Activated CD8-positive, alpha-beta memory T cell treated with anti-CD3 and anti-CD28 coated beads for 36 hours (primary cell): Measurements from ENCODE around the gene FIBP. TPM values are rescaled to one million over a fixed set of nuclear protein-coding genes. Genes with fewer than 3 reads are reported as not detected.

Source experiments
- CTCF ChIA-PET: fragments of 350-600 bp; sonication (Branson Sonifier 250); formaldehyde crosslinking; loops from one replicate; lab custom pipeline; 2021; ENCODE audit warnings: antibody characterized with exemption; lab: Charles Lee
- POLR2A ChIA-PET: fragments of 350-600 bp; sonication (Branson Sonifier 250); formaldehyde crosslinking; loops from one replicate; lab custom pipeline; 2021; ENCODE audit warnings: antibody characterized with exemption; lab: Charles Lee
- total RNA-seq, 2 experiments: library from RNA; stranded (reverse); gene quantifications; one replicate each; pipeline ENCODE4 v1.2.3, GENCODE V29; 2021

Gene FIBP
- total RNA-seq, 2 experiments from 2014 or later: 119 to 132 TPM

GRCh38 chr11:65868907-65869306 lies 19.4 kb downstream of the FIBP start:
- POLR2A ChIA-PET: interaction anchor here (0.8 to 4.0 kb wide), 3 partner anchors 9 to 16 kb away, joined by 3 to 25 read pairs (median 18); partner anchors contain the start of gene MUS81

GRCh38 chr11:65868076-65868667 lies 20.1 kb downstream of the FIBP start:
- ChIA-PET POLR2A (interaction anchor here (2.9 to 4.0 kb wide), 2 partner anchors 8 to 17 kb away, joined by 18 to 25 read pairs; partner anchors contain the start of gene MUS81), CTCF (interaction anchor here (1.6 to 5.2 kb wide), 2 partner anchors 17 to 22 kb away, joined by 6 to 39 read pairs; partner anchors contain the start of gene CCDC85B)

More at GRCh38 chr11:65868907-65869306, 19.4 kb downstream of the FIBP start:
- CTCF ChIA-PET: interaction anchor here (0.6 to 5.2 kb wide), 4 partner anchors 8 to 21 kb away, joined by 3 to 44 read pairs (median 22); partner anchors contain the start of genes CCDC85B, FIBP and MUS81

GRCh38 chr11:65867284-65868071 lies 20.8 kb downstream of the FIBP start:
- CTCF ChIA-PET: interaction anchor here (1.4 to 5.2 kb wide), 4 partner anchors 17 to 88 kb away, joined by 4 to 39 read pairs (median 6); partner anchors contain the start of genes CCDC85B and FIBP
- POLR2A ChIA-PET: interaction anchor here (0.6 to 2.9 kb wide), 3 partner anchors 7 to 301 kb away, joined by 5 to 18 read pairs (median 7); partner anchors contain the start of gene MUS81

DNA sequence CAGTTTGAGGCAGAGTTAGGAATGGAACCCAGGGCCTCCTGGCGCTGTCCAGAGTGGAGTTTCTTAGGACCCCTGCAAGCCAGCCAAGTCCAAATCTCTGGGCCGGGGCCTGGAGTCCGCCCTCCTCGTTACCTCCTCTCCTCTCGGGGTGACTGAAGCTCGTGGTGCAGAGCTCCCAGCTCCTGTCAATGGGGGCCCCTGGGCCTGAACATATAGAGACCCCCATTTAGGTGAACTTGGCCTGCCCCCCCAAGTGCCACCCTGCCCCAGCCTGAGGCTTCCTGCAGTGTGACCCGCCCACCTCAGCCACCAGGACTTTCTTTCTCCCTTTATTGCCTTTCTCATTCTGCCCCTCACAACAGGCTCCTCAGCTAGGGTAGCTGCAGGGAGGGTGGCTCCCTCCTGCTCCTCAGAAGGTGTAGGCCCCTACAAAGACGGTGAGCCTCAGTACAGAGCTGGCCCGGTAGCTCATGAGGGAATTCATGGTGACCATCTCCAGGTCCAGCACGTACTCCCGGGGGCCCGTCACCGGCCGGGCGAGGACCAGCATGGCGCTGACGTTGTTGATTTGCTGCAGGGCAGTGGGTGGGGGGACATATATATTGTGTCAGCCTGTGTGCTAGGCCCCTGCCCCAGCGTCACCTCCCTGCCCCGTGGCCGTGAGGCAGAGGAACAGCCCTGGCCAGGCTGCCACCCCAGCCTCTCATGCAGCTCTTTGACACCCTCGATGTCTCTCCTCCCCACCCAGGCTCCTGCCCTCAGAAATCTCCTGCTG lies 21.6 kb downstream of the FIBP start:
- ChIA-PET POLR2A (interaction anchor here (0.7 to 2.2 kb wide), 2 partner anchors 18 to 24 kb away, joined by 4 to 7 read pairs; partner anchors contain the start of gene CCDC85B), CTCF (interaction anchor here (1.4 to 3.2 kb wide), 3 partner anchors 18 to 87 kb away, joined by 4 to 11 read pairs (median 5); partner anchors contain the start of gene FIBP)

DNA sequence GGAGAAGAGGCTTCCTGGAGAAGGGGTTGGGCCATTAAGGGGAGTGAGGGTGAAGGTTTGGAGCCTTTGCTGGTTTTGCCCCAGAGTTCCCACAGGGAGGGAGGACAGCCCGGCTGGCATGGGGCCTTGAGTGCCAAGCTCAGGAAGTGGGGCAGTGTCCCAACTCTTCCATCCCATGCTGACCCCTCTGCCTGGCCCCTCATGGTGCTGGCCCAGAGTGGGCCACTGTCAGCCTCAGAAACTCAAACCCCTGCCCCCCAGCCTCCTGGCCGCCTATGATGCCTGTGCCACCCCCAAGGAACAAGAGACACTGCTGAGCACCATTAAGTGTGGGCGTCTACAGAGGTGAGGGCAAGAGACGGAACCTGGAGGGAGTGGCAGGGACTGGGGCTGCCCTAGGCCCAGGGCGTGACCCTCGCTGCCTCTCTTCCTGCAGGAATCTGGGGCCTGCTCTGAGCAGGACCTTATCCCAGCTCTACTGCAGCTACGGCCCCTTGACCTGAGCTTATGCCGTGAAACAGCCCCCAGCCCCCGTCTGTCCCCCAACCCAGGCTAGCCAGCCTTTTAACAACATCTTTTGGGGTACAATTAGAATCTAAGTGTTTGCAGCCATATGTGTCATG lies 22.6 kb downstream of the FIBP start:
- POLR2A ChIA-PET: interaction anchor here (0.7 to 2.2 kb wide), 2 partner anchors 19 to 25 kb away, joined by 4 to 7 read pairs; partner anchors contain the start of gene CCDC85B
- CTCF ChIA-PET: interaction anchor here (1.4 to 3.2 kb wide), 3 partner anchors 19 to 86 kb away, joined by 4 to 11 read pairs (median 5); partner anchors contain the start of gene FIBP

DNA sequence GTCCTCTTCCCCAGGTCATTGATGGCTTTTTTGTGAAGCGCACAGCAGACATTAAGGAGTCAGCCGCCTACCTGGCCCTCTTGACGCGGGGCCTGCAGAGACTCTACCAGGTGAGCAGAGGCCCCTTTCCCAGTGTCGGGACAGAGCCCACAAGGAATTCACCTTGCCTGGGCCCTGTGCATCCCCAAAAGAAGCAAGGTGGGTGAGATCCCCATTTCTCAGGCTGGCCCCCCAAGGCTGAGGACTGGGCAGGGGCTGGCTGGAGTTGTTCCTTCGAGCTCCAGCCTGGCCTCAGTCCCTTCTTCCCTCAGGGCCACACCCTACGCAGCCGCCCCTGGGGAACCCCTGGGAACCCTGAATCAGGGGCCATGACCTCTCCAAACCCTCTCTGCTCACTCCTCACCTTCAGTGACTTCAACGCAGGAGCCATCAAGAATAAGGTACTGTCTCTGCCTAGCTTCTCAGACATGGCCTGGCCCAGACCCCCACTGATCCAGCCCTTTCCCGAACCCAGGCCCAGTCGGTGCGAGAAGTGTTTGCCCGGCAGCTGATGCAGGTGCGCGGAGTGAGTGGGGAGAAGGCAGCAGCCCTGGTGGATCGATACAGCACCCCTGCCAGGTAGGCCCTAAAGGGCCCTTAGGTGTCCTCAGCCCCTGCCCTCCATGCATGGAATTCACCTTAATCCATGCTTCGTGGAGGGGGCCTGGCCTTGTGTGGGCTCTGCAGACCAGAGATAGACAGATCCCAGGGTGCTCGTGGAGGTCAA lies 23.4 kb downstream of the FIBP start:
- POLR2A ChIA-PET: interaction anchor here (2.2 kb wide), 1 partner anchor 20 kb away, joined by 7 read pairs; no protein-coding TSS in a partner anchor
- CTCF ChIA-PET: interaction anchor here (0.7 to 3.2 kb wide), 2 partner anchors 20 to 23 kb away, joined by 3 to 11 read pairs; partner anchors contain the start of gene FIBP

DNA sequence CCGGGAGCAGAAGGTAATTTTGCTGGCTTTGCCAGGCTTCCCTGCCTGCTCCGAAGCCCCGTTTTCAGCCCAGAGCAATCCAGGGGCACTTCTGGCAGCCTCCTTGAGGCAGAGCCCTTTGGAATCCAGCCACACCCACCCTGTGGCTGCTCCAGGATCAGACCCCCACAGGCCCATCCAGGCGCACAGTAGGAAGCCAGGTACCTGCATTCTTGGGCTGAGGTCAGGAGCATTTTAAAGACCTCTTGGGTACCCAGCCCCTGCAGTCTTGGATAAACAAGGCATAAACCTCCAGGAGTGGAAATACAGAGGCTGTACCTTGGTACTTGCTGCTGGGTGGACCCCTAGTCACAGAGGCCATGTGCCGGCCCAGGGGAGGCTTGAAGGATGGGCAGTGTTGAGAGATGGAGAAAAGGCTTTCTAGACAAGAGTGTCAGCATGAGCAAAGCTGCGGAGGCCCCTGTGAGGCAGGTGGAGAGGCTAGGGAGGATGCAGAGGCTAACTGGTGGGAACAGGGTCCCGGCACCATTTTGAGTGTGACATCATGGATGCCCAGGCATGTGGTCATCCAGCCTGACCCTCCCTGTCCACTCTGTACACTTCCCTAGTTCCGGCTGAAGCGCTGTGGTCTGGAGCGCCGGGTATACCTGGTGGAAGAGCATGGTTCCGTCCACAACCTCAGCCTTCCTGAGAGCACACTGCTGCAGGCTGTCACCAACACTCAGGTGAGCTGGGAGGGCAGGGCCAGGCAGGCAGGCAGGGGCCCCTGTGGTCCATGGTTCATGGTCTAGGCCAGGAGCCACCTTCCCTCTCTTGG lies 24.2 kb downstream of the FIBP start:
- POLR2A ChIA-PET: no interaction called here
- CTCF ChIA-PET: interaction anchor here (0.7 to 8.1 kb wide), 3 partner anchors 21 to 24 kb away, joined by 3 to 163 read pairs (median 11); partner anchors contain the start of genes CCDC85B and FIBP

DNA sequence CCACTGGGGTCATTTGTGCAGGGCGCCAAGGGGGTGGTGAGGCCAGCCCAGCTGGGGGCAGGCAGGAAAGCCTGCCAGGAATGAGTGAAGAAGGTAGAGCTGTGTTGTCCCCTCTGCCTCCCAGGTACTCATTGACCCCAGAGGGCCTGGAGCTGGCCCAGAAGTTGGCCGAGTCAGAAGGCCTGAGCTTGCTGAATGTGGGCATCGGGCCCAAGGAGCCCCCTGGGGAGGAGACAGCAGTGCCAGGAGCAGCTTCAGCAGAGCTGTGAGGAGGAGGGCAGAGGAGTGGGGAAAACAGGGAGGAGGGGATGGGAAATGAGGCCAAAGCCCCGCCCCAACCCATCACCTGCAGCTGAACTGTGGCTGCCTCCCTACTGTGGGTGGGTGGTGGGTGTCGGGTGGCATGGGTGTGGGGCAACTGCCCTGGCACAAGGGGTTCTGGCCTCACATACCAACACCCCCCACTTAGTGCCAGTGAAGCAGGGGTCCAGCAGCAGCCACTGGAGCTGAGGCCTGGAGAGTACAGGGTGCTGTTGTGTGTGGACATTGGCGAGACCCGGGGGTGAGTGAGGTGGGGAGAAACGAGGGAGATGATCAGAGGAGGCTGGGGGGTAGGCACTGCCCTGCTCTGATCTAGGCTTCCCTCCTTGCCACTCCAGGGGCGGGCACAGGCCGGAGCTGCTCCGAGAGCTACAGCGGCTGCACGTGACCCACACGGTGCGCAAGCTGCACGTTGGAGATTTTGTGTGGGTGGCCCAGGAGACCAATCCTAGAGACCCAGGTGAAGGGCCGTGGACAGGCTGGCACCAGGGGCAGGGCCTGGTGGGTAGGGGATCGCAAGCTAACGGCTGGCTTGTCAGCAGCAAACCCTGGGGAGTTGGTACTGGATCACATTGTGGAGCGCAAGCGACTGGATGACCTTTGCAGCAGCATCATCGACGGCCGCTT lies 25.1 kb downstream of the FIBP start:
- POLR2A ChIA-PET: interaction anchor here (0.9 kb wide), 1 partner anchor 30 kb away, joined by 3 read pairs; no protein-coding TSS in a partner anchor
- CTCF ChIA-PET: interaction anchor here (4.8 to 8.1 kb wide), 2 partner anchors 11 to 24 kb away, joined by 27 to 163 read pairs; partner anchors contain the start of genes CCDC85B and FIBP

DNA sequence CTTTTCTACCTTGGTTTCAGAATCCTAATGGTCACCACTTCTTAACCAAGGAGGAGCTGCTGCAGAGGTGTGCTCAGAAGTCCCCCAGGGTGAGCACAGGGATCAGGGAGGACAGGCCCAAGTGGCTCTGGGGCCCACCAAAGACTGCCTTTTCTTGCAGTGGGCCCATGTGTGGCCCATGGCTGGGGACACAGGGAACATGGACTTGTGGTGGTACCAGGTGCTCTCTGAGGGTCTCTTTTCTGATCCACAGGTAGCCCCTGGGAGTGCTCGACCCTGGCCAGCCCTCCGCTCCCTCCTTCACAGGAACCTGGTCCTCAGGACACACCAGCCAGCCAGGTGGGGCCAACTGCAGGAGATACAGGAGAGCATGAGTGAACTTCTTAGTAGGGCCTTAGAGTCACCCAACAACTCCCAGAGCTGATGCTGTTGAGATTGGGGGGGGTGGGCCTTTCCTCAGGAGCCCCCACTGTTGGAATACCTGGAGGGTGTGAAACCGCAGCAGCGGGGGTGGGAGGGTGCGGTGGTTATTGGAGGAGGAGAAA lies 26.0 kb downstream of the FIBP start:
- POLR2A ChIA-PET: interaction anchor here (0.9 kb wide), 2 partner anchors 9 to 31 kb away, joined by 3 read pairs; no protein-coding TSS in a partner anchor
- CTCF ChIA-PET: interaction anchor here (3.6 to 8.1 kb wide), 3 partner anchors 8 to 25 kb away, joined by 27 to 163 read pairs (median 44); partner anchors contain the start of genes CCDC85B and FIBP

GRCh38 chr11:65861533-65862183 lies 26.6 kb downstream of the FIBP start:
- ChIA-PET CTCF (interaction anchor here (1.2 to 8.1 kb wide), 4 partner anchors 9 to 26 kb away, joined by 3 to 163 read pairs (median 36); partner anchors contain the start of genes CCDC85B and FIBP), POLR2A (interaction anchor here (0.5 to 2.3 kb wide), 8 partner anchors 8 to 337 kb away, joined by 3 to 18 read pairs (median 3); partner anchors contain the start of genes FIBP, PCNX3 and SCYL1)

DNA sequence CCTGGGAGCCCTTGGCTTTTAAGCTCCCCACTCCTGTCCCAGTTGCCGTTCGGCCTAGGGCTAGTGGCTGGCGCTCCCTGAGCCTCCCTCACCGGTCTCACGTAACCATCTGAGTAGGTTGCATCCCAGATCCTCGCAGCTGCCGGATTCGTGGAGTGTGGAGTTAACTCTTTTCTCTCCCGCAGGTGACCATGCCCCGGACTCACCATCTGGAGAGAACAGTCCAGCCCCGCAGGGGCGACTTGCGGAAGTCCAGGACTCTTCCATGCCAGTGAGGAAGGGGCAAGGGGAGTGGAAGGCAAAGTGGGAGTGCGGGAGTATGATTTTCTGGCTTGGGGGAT lies 27.1 kb downstream of the FIBP start:
- POLR2A ChIA-PET: interaction anchor here (0.6 to 2.3 kb wide), 8 partner anchors 8 to 336 kb away, joined by 3 to 18 read pairs (median 3); partner anchors contain the start of genes FIBP, PCNX3 and SCYL1
- CTCF ChIA-PET: interaction anchor here (1.2 to 8.1 kb wide), 5 partner anchors 10 to 81 kb away, joined by 3 to 163 read pairs (median 27); partner anchors contain the start of genes CCDC85B and FIBP

GRCh38 chr11:65860278-65861164 lies 27.8 kb downstream of the FIBP start, which contains the start of gene MUS81:
TSS of gene MUS81 (plus strand) at chr11:65860433. CDS start at chr11:65860754, 321 bp downstream.
- POLR2A ChIA-PET: interaction anchor here (0.6 to 3.0 kb wide), 20 partner anchors 8 to 336 kb away, joined by 3 to 44 read pairs (median 5); partner anchors contain the start of genes CCDC85B, FAM89B, FIBP and FOSL1
- CTCF ChIA-PET: interaction anchor here (1.0 to 8.1 kb wide), 20 partner anchors 10 to 247 kb away, joined by 3 to 163 read pairs (median 4); partner anchors contain the start of genes CCDC85B and FIBP
